NCI-H345 treated with DMSO at 0.1 percent for 48 hours (cell line): ENCODE measurements around the gene TPRX2.
"Not testable (repeated sequence)": the region's sequence is repeated elsewhere in the genome, so short reads cannot be mapped to it uniquely, and the experiment has no call there.

Source experiments
- DNase-seq: peaks from one replicate; lab custom pipeline; 2025; ENCODE audit not compliant: unreplicated experiment; lab: John Stamatoyannopoulos, UW

Gene TPRX2, protein sequence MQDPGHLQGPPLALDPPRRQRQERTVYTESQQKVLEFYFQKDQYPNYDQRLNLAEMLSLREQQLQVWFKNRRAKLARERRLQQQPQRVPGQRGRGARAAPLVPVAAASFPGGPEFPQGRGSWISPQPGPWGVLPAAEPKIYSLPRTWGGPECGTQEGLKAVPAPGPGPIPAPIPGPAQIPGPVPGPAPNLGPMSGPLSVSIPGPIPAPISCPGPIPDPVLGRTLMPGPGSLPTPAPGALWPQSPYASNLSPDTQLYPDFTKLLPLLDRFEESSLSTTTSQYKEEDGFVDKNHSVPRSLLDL

DNA sequence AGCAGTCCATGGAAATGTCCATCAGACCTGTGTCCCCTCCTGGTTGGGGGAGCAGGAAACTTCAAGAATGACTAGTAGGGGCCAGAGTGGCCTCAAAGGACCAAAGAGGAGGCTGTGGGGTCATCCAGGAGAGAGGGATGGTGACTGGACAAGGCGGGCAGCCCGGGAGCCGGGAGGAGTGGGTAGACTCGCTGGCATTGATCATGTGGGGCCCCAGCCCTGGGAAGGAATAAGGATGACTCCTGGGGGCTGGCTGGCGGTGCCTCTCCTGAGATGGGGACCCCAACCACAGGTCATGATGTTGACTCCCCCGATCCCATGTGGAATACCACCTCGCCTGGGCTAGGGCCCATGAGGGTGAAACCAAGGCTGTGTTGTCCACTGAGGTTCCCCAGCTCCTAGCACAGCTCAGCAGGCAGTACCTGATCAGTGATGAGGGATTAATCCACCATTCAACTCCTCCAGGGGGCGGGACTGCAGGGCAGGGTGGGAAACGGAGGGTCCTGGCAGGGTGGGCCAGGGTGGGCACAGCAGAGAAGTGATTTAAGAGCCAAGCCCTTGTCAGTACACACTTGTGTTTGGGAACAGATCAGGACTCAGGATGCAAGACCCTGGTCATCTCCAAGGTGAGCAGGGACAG lies at the start of gene TPRX2:
TPRX2 (plus strand) TSS at position 590 of the 640 bp plus-strand sequence; CDS start at position 602, 12 bp downstream.
- not testable (repeated sequence) for DNase-seq

DNA sequence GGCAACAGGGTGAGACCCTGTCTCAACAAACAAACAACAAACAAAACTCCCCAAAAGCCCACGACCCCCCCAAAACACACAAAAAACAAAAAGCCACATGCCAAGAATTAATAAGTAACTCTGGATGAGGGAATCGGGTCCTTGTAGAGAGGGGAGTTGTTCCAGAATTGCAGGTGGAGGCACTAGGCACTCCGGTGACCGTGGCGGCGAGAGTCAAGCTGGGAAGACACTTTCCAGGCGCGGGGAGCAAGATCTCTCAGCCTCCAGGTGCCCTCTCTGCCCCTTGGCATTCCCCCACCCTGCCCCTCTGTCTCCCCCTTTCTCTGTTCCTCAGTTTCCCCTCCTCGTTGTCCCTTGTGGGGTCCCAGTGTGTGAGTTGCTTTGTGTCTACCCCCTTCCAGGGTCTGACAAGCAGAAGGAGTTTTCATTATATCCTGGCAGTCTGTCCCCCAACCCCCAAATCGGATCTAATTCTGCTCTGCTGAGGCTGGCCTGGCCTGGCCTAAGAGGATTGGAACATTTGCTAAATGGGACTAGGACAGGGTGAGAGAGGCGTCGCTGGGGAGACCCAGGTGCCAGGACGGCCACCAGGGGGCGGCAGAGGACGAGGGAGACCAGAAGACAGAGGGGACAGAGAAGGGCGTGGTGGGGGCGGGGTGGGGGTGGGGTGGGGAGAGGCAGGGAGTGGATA lies 45.6 kb upstream of the TPRX2 start:
- DNase-seq, result no peak

DNA sequence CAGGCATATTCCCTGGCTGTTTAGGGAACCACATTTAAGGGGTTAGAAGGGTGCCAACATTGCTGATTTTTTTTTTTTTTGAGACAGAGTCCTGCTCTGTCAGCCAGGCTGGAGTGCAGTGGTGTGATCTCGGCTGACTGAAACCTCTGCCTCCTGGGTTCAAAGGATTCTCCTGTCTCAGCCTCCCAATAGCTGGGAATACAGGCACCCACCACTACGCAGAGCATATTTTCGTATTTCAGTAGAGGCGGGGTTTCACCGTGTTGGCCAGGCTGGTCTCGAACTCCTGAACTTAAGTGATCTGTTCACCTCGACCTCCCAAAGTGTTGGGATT lies 45.1 kb upstream of the TPRX2 start:
- no peak for DNase-seq

DNA sequence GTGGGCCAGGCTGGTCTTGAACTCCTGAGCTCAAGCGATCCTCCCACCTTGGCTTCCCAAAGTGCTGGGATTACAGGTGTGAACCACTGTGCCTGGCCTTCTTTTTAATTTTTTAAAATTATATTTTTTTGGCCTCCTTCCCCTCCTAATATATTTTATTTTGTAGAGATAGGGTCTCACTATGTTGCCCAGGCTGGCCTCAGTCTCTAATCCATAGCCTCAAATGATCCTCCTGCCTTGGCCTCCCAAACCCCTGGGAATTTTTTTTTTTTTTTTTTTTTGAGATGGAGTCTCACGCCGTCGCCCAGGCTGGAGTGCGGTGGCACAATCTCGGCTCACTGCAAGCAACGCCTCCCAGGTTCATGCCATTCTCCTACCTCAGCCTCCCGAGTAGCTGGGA lies 42.8 kb upstream of the TPRX2 start:
- not testable (repeated sequence) for DNase-seq

DNA sequence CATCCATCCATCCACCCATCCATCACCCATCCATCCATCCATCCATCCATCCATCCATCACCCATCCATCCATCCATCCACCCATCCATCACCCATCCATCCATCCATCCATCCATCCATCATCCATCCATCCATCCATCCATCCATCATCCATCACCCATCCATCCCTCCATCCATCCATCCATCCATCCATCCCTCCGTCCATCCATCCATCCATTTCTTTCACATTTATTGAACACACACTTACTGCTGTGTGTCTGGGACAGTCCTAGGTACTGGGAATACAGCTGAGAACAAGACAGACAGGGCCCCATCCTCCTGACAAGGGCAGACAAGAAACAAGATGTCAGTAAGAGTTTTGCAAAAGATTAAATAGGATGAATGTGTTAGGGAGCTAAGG lies 40.8 kb upstream of the TPRX2 start:
- DNase-seq, result not testable (repeated sequence)

DNA sequence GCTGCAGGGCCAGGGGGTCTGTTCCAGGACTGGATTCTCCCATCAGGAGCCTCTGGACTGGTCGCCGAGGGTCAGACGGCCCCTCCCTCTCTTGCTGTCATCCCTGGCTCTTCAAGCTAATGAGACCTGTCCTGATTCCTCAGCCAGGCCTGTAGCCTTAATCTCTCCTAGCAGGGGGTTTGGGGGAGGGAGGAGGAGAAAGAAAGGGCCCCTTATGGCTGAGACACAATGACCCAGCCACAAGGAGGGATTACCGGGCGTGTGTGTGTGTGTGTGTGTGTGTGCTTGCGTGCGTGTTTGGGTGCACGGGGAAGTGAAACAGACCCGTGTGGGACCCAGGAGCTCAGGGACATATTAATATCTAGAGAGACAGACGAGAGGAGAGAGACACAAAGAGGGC lies 39.2 kb upstream of the TPRX2 start:
- no peak for DNase-seq

DNA sequence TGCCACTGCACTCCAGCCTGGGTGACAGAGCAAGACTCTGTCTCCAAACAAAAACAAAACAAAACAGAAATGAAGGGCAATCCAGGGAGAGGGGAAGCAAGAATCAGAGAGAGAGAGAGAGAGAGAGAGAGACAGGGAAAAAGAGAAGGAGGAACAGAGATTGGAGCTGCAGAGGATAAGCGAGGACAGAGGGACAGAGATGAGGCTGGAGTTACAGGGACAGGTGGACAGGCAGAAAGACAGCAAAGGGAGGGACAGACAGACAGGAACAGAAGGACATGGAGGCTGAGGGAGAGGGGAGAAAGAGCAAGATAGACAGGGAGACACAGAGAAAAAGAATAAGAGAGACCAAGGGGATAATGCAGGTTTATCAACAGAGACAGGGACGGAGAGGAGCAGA lies 38.6 kb upstream of the TPRX2 start:
- no peak for DNase-seq

DNA sequence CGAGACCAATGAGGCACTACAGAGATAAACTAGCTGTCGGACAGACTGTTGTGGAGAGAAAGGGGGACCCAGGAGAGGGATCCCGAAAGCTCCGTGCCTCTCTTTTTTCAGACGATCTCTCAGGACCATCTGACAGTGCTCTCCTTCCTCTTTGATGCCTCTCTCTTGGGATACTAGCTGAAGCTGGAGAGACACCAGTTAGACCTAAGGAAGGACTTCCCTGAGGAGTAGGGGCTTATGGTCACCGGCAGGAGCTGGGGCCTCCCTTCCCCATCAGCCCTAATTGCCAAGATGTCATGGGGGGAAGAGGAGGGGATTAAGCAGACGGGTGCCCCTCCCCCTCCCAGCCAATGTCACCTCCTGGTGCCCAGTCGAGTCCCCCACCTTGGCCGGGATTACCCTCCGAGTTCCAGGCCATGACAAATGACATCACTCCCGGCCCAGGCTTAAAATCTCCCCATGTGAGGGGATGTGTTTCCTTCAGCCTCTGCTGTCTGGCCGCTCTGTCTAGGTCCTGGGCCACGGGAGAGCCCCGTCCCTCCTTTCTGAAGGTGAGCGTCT lies 37.5 kb upstream of the TPRX2 start, which contains the start of gene CRX:
CRX (plus strand) TSS at position 478 of the 561 bp plus-strand sequence. CDS start 12,507 bp downstream, outside the sequence.
- no peak for DNase-seq

DNA sequence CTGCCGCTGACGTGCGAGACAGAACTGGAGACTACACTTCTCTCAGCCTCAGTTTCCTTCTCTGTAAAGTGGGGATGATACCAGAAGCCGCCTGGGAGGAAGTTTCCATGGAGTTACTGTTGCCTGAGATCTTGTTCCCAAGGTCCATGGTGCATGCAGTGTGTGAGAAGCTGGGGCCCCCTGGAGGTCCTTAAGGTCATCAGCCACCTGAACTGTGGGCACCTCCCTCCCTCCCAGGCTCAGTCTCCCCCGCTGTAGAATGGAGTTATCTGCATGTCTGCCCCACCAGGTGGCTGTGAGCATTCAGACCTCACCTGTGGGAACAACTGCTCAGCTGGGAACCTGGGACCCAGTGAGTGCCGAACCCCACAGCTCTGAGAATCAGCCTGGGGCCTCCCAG lies 34.6 kb upstream of the TPRX2 start:
- no peak for DNase-seq

DNA sequence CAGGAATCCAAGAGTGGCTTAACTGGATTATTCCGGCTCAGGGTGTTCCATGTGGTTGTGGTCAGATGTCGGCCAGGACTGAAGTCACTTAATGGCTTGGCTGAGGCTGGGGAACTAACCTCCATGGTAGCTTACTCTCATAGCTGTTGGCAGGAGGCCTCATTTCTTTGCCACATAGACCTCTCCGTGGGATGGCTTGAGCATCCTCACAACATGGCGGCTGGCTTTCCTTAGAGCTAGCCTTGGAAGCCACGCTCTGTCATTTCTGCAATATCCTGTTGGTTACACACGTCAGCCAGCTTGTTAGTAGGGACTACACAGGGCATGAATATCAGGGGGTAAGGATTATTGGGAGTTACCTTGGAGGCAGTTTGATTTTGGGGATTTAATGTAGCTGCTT lies 32.2 kb upstream of the TPRX2 start:
- no peak for DNase-seq

DNA sequence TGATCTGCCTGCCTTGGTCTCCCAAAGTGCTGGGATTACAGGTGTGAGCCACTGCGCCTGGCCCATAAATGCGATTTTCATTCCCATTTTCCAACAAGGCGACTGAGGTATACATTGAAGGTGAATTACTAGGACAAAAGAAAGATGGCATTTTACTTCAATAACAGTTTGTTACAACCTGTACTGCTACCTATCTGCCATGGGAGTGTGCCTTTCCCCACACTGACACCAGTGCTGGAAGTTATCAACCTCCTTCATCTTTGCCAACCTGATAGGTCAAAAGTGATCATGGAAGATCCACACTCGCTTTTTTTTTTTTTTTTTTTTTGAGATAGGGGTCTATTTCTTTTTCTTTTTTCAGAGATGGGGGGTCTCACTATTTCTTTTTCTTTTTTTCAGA lies 26.3 kb upstream of the TPRX2 start:
- DNase-seq, result no peak

DNA sequence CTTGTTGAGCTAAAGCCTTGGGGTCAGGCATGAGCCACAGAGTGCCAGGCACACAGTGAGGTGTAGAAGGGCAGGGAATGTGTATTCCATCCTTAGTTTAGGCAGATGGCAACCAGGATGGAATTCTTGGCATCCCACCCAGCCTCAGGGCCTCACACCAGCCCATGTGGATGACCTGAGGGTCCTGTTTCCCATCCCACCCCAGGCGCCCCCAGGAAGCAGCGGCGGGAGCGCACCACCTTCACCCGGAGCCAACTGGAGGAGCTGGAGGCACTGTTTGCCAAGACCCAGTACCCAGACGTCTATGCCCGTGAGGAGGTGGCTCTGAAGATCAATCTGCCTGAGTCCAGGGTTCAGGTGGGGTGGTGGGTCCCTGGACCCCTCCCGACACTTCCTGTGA lies 23.0 kb upstream of the TPRX2 start:
- no peak for DNase-seq

DNA sequence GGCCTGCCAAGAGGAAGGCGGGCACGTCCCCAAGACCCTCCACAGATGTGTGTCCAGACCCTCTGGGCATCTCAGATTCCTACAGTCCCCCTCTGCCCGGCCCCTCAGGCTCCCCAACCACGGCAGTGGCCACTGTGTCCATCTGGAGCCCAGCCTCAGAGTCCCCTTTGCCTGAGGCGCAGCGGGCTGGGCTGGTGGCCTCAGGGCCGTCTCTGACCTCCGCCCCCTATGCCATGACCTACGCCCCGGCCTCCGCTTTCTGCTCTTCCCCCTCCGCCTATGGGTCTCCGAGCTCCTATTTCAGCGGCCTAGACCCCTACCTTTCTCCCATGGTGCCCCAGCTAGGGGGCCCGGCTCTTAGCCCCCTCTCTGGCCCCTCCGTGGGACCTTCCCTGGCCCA lies 19.6 kb upstream of the TPRX2 start:
- DNase-seq, result no peak

DNA sequence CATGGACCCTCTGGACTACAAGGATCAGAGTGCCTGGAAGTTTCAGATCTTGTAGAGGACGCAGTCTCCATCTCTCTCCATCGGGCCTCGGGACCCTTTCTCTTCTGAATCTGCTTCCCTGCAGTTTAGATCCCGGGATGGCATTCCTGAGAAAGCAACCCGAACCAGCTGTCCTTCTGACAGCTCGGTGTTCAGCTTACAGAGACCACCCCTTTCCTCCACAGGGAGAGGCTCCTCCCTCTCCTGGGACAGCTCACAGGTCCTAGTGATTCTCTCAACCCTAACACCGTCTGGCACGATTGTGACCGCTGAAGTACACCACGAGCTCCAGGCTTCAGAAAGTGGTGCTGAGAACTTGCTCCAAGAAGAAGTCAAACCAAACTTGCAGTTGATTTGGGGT lies 19.1 kb upstream of the TPRX2 start:
- no peak for DNase-seq

DNA sequence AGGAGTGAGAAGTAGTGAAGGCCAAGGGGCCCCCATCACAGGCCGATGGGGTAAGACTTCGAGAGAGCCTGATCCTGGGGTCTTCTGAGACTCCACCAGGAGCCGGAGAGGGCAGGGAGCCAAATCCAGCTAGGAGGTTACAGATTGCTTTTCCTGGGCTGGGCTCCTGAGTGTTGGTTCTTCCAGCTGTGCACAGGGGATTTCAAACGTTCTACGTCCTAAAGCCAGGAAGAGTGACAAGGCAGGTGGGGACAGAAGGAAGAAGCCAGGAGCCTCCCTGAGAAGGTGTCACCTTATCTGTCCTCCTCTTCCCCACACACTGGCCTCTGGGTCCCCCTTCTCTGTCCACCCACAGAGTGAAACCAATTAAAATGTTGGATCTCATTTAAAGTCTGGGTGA lies 16.1 kb upstream of the TPRX2 start:
- DNase-seq, result no peak

DNA sequence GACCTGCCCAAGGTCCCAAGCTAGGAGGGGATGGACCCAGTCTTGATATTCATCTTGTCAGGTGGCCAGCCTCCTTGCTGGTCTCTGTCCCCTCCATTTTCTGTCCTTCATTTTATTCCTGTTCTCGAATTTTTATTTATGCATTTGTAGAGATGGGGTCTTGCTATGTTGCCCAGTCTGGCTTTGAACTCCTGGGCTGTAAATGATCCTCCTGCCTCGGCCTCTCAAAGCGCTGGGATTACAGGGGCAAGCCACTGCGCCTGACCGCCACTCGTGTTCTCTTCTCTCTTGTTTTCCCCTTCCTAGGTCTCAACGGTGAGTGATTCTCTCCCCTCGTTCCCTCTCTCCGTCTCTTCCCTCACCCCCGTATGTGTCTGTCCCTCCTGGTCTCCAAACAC lies 10.6 kb upstream of the TPRX2 start:
- no peak for DNase-seq

DNA sequence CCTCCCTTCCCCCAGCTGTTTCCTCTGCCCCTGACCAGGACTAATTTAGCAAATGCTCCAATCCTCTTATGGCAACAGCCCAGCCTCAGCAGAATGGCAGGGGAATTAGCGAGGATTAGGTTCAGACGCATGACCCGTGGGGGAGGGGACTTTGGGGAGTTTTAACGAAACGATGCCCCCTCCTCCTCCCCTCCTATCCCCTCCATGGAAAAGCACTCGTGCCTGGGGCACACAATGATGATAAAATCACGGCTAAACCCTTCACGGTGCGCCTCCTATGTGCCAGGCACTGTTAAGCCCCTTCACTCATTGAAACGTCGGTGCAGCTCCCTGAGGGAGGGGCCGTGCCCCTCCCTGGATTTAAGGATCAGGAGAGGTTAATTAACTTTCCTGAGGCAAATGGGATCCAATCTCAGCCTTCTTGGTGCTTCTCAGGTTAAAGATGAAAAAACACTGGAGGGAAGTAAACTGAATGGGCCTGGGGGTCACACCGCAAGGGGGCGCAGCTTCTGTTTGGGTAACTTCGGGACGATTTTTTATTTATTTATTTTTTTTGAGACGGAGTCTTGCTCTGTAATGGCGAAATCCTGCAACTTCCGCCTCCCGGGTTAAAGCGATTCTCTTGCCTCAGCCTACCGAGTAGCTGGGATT lies 10.1 kb upstream of the TPRX2 start:
- DNase-seq, result no peak

DNA sequence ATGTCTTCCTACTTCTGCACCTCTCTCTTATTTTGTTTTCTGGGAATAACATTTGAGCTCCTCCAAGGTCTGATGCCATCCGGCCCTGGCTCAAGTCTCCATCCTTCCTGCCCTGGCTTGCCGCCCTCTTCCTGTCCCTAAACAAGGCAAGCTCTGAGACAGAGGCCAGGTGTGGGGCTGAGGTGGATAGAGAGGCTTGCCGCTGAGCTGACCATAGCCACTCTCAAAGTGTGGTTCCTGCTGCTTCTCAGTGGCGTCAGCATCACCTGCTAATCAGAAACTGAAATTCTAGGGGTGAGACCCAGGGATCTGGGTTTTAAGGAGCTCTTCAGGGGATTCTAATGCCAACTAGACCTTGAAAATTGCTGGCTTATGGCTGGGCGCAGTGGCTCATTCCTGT lies 6.0 kb upstream of the TPRX2 start:
- DNase-seq, result no peak

DNA sequence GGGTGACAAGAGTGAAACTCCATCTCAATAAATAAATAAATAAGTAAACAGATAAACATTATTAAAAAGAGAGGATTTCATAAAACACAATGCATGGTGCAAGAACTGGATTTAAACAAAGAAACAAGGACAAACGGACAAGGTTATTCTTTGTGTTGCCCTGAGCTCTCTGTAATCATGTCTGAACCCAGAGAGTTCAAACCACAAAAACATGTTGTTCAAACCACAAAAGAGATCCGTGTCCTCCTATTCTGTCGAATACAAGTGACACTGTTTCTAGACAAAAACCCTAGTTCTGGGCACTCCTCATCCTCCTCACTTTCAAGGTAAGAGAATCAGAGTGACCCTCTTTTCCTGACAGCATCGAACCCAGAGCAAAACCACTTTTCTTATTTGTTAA lies 4.6 kb upstream of the TPRX2 start:
- DNase-seq, result no peak

DNA sequence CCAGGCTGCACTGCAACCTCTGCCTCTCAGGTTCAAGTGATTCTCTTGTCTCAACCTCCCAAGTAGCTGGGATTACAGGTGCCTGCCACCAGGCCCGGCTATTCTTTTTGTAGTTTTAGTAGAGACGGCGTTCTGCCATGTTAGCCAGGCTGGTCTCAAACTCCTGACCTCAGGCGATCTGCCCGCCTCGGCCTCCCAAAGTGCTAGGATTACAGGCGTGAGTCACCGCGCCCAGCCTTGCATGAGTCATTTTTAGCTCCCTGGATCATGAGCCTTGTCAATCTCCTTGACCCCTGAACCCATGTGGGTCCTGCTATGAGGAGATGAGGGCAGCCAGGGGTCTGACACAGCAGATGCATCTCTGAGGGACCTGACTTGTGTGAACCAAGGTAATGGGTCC lies 804 bp upstream of the TPRX2 start:
- DNase-seq, result not testable (repeated sequence)

DNA sequence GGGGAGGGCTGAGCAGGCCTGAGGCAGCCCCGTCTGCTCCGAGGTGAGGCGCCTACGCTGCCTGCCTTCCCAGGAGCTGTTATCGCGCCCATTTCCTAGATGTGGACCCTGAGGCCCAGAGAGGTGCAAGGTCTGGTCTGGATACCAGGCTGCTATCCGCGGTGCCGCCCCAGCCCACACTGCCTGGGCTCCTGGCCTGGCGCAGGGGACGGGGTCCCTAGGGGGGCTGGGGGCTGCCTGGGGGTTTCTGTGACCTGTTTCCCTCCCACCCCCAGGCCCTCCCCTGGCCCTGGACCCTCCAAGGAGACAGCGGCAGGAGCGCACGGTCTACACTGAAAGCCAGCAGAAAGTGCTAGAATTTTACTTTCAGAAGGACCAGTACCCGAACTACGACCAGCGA lies 803 bp downstream of the TPRX2 start:
- DNase-seq, result not testable (repeated sequence)
